ENCODE results near the gene RAB31. TPM values are rescaled to one million over a fixed set of nuclear protein-coding genes. Genes with fewer than 3 reads are reported as not detected.
"Not testable (repeated sequence)": the region's sequence is repeated elsewhere in the genome, so short reads cannot be mapped to it uniquely, and the experiment has no call there.

RAB31 gene
- total and polyA plus RNA-seq, 2 experiments from 2014 or later = 8.7 to 27.7 TPM

DNA sequence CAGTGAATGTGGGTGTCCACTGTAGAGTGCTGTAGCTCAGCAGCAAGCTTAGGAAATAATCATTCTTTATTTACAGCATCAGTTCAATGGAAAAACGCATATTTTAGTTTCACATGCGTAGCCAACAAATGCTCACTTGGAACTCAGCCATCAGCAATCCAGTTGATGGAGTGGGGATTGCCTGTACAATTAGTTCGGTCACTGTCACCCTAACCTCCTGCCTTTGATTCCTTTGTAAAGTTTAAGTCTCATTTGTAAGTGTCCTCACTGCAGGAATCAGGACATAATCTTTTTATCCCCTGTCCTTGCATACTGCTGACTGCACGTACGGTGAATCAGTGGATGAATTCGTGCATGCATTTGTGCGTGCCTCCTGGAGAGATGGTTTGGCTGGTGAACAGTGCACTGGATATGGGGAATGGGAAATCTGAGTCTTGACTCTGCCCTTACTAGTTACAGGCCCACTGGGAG is 55.9 kb downstream of the RAB31 start:
- H3K9me3 ChIP-seq (ENCODE audit: low read depth) = no peaks in the 10 kb centered on the region
- H3K4me1 ChIP-seq (ENCODE audit: low read depth) = no peaks in the 10 kb centered on the region
- DNase-seq (ENCODE audit: low read depth in 1 of 2, low spot score in 1 of 2) = no peak
- no peak overlapping the region for H3K4me3 ChIP-seq
- no peaks in the 10 kb centered on the region for H3K36me3 ChIP-seq
- no peaks in the 10 kb centered on the region for H3K27me3 ChIP-seq
- no peak overlapping the region for H3K27ac ChIP-seq
- no peak for TF ChIP-seq CTCF (IDR thresholded peaks at IDR 0.05; ENCODE audit: low read depth, low read length)

GRCh38 chr18:9765501-9765900 is 57.4 kb downstream of the RAB31 start:
- DNase-seq (ENCODE audit: low read depth in 1 of 2, low spot score in 1 of 2) = no peak
- Histone ChIP-seq H3K36me3 (no peaks in the 10 kb centered on the region), H3K9me3 (ENCODE audit: low read depth) (no peaks in the 10 kb centered on the region), H3K4me1 (ENCODE audit: low read depth) (no peaks in the 10 kb centered on the region), H3K27me3 (no peaks in the 10 kb centered on the region), H3K27ac (no peak overlapping the region), H3K4me3 (no peak overlapping the region)
- no peak for TF ChIP-seq CTCF (IDR thresholded peaks at IDR 0.05; ENCODE audit: low read depth, low read length)

- TF ChIP-seq CTCF (IDR thresholded peaks at IDR 0.05; ENCODE audit: low read depth, low read length) = no peak
- H3K27ac ChIP-seq = no peak overlapping the region
- no peaks in the 10 kb centered on the region for H3K36me3 ChIP-seq
- H3K4me3 ChIP-seq = no peak overlapping the region
- H3K27me3 ChIP-seq = no peaks in the 10 kb centered on the region
- no peaks in the 10 kb centered on the region for H3K9me3 ChIP-seq (ENCODE audit: low read depth)
- H3K4me1 ChIP-seq (ENCODE audit: low read depth) = no peaks in the 10 kb centered on the region
- DNase-seq (ENCODE audit: low read depth in 1 of 2, low spot score in 1 of 2) = no peak
Observed at GRCh38 chr18:9766076-9766481, 58.0 kb downstream of the RAB31 start.

GRCh38 chr18:9766740-9767139 is 58.6 kb downstream of the RAB31 start:
- Histone ChIP-seq H3K27me3 (no peaks in the 10 kb centered on the region), H3K9me3 (ENCODE audit: low read depth) (no peaks in the 10 kb centered on the region), H3K36me3 (no peaks in the 10 kb centered on the region), H3K4me1 (ENCODE audit: low read depth) (no peaks in the 10 kb centered on the region), H3K4me3 (no peak overlapping the region), H3K27ac (no peak overlapping the region)
- DNase-seq (ENCODE audit: low read depth in 1 of 2, low spot score in 1 of 2) = no peak
- TF ChIP-seq CTCF (IDR thresholded peaks at IDR 0.05; ENCODE audit: low read depth, low read length) = no peak

- not testable (repeated sequence) for H3K4me1 ChIP-seq (ENCODE audit: low read depth); H3K36me3 ChIP-seq; H3K4me3 ChIP-seq; DNase-seq (ENCODE audit: low read depth in 1 of 2, low spot score in 1 of 2); H3K27me3 ChIP-seq; H3K27ac ChIP-seq; H3K9me3 ChIP-seq (ENCODE audit: low read depth)
Observed at GRCh38 chr18:9768071-9768691, 60.1 kb downstream of the RAB31 start.

DNA sequence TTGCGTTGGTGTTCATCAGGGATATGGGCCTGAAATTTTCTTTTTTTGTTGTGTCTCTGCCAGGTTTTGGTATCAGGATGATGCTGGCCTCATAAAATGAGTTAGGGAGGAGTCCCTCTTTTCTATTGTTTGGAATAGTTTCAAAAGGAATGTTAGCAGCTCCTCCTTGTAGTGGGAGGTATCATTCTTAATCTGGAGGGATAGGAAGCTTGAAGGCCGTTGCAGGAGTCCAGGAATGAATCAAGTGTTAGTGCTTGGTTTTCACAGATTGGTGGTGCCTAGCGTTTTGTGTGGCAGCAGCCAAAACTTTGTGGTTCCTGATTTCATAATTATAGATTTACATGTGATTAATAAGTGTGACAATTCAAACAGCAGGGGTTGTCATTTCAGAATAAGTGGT is 62.0 kb downstream of the RAB31 start:
- H3K36me3 ChIP-seq; H3K9me3 ChIP-seq (ENCODE audit: low read depth); H3K4me3 ChIP-seq; H3K4me1 ChIP-seq (ENCODE audit: low read depth); H3K27ac ChIP-seq; H3K27me3 ChIP-seq: not testable (repeated sequence)
- peak in 1 of 2 donors; percentile 41 for DNase-seq (ENCODE audit: low read depth in 1 of 2, low spot score in 1 of 2)
